ENCODE data around the gene ERP27.

ERP27 gene

DNA sequence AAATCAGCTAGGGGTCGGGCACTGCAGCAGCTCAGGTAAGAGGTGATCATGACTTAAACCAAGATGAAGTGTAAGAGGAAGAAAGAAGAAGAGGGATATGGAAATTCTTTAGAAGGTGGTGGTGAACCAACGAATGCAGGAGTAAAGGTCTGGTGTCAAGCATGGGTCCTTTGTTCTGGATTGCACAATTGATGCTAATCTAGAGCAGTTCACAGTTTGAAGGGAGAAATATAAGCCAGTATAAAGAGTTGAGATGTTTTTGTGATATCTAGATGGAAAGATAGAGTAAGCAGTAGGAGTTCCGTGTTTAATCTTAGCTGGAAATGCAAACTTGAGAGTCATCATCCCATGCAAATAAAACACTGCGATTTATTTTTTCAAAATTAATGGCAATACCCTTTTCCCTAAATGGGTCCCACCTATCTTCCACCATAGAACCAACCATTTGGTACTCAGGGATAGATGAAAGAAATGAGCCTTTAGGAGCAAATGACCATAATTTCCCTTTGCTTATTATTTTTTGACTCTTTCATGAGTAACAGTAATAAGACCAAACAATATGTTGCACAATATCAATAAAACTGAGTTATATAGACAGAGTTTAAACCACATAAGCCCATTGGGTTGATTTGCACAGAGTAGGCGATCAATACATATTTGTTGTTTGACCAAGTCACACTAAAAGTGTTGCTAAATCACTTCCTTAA lies 37.7 kb downstream of the ERP27 start:
- FAIRE-seq, result no peak

DNA sequence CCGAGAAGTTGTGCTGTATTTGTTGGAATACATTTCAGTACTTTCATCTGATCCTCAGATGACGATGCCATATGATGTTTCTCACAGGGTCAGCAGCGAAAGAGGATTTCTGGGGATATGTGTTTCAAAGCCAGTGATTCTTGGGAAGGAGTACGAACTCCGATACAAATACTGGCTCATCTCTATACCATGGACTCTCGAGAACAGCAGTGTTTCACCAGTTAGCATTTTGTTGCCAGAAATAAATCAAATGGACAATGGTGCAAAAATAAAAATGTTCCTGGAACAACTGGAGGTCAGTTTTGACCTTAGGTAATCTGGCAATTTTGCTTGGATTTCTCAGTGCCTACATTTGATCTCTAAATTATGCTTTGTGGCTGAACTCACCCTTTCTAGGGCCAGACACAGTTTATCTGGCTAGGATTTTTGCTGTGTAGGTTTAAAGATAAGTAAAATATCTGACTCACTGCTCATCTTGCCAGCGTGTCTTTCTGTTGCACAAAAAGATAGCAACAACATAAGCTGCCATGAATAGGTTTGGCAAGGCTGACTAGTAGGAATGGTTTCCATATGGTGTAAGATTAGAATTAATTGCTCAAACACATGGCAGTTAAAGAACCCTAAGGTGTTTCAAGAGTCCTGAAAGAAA lies 41.7 kb downstream of the ERP27 start:
- no peak for FAIRE-seq

DNA sequence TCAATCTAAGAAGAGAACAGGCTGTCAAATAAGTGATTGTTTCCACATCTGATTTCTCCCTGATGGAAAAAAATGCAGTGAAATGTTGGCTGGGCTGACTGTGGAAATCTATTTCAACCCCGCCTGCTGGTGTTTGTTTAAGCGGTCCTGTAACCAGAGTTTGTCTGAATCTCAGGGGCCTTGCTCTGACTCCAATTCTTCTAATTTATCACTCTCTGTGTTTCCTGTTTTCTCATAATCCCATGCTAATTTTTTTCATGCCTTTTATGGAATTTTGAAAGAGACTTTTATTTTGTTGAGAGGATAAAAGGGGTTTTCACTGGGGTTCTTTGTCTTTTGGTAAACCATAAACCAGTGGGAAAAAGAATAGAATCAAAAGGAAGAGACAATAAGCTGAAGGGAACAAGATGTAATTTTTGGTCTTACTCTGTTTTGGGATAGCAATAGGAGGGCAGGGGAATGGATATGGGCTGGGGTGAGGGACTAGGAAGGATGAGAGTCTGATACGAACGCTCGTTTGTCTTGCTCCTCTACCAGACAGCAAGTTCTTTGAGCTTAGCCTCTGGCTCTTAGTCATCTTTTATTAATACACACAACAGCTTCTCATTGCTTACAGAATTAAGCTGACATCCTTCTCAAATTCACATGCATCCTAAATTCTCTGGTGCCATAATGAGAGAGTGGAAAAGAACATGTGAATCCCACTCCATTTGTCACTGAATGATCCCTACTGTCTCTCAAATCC lies 44.7 kb downstream of the ERP27 start:
- FAIRE-seq, result no peak

DNA sequence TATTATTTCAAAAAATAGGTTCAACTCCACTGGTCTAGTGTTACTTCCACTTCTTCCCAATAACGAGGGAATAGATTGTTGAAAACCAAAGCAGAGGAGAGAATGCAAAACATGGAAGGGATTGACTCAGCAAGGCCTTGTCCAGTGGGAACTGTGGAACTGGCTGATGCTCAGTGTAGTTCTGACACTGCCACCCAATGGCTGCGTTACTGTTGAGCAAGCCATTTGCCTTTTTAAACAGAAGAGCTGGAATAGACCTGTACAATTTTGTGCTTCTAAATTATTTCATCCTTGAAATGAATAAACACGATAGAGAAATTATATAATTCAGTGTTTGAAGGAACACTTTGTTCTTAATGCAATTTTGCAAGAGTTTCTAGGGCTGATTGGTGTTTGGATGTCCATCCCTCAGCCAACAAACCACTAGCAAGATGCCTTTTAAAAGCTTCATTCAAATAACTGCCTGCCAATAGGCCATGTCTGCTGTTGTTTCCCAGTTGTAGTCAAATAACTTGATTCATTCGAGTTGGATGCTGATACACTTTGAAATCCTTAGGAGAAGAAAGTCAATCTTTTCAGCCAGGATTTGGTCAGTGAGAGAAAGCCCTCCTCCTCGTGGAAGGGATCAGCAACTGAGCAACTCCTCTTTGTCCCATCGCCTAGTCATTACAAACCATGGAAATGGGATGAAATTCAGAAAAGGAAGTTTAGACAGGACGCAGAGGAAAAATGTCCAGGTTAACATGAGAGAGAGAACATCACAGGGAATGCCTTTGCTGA lies 45.4 kb downstream of the ERP27 start:
- no peak for FAIRE-seq

DNA sequence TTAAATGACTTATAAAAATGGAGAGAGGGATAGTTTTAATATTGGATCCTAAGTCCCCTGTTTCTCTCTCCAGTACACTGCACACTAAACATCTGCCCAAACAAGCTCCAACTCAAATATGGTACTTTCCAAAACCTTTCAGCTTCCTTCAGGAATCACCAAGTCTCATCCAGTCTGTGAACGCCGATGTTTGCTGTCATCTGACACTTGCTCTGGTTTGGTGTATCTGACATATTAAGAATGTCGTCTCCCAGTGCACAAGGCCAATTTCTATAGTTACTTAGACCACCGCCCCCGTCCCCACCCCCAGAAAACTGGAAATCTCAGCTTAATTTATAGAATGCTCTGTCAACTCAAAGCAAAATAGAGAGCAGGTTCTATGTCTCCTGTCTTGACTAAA lies 47.6 kb downstream of the ERP27 start:
- no peak for FAIRE-seq

DNA sequence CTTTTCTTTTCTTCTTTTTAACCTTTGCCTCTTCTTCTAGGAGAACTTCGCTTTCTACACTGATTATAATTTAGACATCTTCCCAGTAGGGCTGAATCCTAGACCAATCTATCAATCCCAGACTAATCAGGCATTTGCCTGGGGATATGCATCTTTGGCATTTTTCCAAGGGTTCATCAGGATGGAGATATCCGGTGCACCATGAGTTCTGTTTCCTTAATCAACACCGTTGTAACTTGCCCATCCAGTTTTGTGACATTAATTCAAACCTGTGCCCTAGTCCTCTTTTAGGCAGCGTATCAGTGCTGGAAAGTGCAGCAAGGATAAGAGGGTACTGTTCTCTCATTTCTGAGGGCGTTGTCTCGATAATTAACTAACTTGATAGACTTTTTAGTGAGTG lies 52.1 kb downstream of the ERP27 start:
- FAIRE-seq, result no peak

DNA sequence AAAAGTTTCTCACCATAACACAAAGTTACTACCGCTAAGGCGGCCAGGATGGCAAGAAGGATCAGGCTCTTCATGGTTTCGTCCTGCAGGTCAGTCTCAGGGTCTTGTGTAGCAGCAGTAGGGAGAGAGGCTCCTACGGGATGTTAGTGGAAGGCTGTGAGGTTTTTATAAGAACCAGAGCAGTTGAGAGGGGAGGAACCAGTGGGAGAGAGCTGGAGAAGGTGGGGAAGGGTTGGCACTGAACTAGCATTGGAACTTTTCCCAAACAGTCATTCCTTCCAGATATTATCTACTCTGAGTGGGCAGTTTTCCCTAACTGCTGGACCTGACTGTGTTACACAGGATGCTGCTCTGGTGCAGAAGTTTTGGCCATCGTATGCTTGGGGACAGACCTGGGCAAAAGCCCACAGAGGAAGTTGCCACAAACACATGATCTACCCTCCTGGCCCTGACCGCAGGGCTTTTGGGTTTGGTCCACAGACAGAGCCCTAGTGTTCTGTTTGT lies 52.6 kb downstream of the ERP27 start, which contains the start of gene MGP:
Gene MGP (minus strand): TSS at position 137 of the 504 bp plus-strand sequence. CDS start 63 bp downstream, at position 74.
- no peak for FAIRE-seq

DNA sequence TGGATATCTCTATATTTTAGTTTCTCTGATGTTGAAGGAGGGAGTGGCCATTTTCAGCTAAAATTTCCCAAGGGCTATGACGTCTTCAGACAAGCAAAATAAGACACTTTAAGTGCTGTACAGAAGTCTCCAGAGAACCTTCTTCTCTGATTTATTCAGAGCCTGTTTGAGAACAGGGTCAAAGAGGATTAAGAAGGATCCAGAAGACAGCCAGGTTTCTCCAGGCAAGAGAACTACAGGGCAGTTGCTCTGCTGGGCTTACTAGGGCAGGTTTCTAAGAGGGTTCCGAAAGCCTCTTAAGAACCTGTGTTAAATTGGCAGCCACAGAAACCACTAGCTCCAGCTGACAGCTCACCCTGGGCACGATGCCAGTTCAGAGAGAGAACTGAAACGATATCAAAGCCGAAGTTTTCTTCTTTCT lies 53.9 kb downstream of the ERP27 start:
- no peak for FAIRE-seq

DNA sequence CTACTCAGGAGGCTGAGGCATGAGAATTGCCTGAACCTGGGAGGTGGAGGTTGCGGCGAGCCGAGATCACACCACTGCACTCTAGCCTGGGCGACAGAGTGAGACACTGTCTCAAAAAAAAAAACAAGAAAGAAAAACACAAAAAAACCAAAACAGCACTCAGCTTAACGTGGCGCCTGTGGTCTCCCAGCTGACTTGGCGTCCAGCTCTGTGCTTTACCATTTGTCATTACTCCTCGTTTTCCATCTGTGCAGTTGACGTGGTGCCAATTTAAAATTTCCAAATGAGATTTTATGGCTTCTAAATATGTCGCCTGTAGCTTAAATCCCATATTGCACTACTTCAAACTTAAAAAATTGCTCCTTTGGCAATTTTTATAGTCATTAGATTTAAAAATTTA lies 54.7 kb downstream of the ERP27 start:
- FAIRE-seq, result no peak

DNA sequence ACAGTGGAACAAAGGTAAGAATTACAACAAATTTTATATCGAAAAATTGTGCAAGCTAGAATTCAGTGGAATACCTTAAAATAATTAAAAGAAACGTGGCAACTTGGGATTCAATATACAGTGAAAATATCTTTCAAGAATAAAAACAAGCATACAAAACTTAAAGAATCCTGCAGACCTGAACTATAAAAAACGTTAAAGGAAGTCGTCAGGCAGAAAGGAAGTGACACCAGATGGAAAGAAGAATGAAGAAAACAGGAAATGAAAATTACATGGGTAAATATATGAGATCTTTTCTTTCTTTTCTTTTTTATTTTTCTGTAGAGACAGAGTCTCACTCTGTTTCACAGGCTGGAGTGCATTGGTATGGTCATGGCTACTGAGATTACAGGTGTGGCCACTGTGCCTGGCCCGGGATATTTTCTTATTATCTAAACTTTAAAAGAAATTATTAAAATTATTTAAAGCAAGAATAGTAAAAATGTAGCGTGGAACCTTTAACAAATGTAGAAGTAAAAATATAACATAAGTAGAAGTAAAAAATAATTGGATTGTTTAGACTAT lies 57.4 kb downstream of the ERP27 start:
- no peak for FAIRE-seq

DNA sequence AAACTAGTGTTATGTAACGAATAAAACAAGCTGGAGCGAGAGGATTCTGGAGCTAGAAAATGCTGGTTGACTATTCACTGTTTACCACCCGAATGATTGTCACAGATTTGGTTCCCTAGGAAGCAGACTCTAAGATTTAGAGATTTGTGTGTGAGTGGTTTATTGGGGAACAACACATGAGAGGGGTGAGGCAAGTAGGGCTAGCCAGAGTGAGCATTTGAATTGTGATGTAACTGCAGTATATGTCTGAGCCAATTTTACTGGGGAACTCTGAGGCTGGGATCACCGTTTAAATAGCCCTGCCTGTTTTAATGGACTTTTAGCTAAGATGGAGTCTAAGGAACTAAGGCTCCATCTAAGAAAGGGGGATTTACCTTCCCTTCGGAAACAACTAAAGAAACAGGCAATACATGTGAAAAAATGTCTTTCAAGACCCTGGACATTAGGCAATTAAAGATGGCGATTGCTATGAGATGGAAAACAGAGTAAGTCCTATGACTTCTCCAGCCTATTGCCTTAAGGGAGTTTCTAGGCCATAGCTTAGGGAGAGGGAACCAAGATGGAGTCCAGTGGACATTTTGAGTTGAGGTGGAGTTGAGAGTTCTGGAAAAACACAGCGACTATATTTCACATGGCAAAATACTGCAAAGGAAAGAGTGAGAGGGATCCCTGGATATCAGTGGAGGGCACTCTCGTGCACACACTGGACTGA lies 59.0 kb downstream of the ERP27 start:
- no peak for FAIRE-seq

DNA sequence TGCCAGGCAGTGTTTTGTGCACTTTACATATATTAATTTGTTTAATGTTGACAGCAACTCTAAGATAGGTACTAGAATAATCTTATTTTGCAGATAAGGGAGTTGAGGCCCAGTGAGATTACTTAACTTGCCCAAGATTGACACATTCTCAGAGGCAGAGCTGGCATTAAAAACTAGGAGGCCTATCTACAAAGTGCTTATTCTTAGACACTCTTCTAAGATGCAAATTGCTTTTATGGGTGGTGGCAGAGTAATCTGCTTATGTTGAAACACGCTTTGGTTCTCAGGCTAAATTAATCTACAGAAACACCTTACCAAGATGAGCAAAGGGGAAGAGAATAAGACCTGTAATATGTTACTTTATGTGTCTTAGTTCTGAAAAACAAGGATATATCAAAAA lies 59.8 kb downstream of the ERP27 start:
- FAIRE-seq, result no peak

DNA sequence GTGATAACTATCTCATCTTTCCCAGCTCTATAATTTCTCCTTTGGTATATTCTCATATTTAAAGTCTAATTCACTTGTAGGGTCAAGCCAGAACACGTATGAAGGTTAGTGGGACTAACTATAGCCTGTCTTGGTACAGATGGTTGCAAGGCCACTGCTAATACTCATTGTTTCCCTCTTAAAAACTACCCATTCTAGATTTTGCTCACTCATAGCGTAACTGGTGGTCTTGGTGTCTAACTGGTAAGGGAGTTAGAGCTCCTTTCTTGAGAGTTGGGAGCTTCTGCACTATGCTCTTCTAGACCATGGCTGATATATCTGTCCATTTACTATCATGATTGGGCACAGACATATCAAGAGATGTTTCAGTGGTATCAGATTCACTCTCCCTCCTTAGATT lies 61.5 kb downstream of the ERP27 start:
- FAIRE-seq, result no peak

DNA sequence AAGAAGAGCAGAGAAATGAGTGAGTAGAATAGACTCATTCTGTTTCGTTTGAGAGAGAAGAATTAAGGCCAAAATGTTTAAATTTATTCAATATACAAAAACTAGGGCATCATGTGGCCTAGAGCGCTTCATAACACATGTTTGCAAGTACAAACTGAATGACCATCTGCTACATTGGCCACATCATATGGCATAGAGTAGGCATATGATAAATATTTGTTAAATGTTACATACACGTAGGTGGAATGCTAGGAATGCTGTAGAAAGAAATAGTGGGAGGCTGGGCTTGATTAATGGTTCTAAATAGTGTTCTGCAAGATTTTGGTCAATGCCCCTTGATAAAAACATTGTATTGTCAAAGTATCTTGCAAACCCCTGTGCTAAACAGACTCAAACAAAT lies 63.5 kb downstream of the ERP27 start:
- no peak for FAIRE-seq

DNA sequence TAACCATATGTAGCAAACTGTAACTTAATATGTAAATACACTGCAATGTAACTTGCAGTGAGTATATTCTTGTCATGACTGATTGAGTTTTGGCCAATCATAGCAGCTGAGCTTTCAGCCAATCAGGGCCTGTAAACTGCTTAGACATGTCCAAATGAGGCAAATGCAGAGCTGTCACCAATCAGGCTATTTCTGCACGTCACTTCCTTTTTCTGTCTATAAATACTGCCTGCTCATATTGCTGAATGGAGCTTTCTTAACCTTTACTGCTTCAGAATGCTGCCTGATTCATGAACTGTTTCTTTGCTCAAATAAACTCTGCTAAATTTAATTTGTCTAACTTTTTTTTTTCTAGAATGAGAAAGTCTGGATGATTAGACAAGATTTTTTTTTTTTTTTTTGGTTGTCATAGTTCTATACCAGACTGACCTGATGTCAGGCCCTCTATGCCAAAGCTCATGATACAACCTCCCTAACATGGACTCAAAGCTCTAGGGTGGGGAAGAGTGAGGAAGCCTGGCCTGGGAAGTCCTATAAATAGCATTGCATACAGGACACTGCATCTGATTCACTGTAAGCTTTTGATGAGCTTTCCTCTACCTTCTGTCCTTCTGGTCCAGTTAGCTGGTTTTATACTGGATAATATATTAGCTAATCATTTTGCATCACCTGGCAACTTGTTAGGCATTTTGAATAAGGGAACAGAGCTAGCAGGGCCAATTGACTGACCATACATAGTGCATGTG lies 64.7 kb downstream of the ERP27 start:
- FAIRE-seq, result no peak

DNA sequence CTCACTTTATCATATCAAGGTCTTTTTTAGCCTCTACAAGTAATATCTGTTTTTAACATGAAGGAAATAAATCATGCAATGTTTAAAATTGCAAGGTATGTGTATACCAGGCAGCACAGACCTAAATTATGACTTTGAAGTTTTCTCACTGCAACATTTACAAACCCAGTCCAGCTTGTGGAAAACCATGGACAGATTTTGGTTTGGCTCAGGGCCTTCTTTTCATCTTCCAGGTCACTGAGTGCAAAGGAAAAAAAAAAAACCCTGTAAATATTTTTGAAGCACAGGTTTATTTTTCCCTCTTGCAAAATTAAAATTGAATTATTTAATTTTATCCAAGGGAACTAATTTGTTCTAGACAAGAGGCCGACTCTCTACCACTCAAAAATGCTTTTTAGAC lies 66.5 kb downstream of the ERP27 start:
- no peak for FAIRE-seq

DNA sequence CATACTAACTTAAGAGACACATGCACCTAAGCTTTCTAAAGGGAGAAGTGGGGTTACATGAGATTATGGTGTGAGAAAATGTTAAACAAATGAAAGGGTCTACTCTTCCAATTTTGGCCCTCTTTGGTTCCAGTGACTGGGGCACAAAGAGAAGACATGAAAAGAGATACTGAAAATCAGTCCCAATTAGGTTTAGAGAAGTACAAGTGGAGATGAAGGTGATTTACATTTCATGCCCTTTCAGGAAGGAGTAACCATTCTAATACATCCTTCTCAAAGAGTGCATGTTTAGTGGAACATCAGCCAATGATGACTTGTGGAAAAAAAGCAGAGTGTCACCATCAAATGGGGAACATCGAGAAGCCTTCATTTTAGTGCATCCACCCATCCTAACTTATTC lies 67.1 kb downstream of the ERP27 start:
- FAIRE-seq, result no peak

DNA sequence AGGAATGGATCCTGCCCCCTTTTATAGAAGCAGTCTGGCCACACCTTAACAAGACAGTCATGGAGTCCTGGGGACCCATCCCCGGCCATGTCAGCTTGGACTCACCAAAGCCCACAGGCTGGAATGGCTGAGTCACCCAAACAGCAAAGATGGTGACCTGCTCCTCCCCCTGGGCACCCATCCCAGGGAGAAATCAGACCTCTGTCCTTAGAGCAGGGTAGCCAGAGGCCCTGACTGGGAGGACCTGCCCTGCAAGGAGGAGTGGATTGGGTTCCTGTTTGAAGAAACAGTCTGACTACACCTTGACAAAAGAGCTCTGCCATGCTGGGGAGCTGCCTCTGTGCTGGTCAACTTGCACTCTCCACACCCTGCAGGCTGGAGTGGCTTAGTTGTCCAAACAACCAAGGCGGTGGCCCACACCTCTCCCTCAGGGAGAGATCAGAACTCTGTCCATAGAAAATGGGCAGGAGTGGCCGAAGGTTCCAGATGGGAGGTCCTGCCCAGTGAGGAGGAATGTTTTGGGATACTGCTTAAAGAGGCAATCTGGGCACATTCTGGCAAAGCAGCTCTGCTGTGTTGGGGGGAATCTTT lies 69.3 kb downstream of the ERP27 start:
- no peak for FAIRE-seq
